HG03457 (cell line): ENCODE results near the gene SAP30BP.

ENCODE experiments used
- ATAC-seq: cut with Tn5 transposase; IDR thresholded peaks from one replicate; pipeline ENCODE4 v1.9.1; 2021; ENCODE audit warnings: moderate number of reproducible peaks; ENCODE audit not compliant: unreplicated experiment

The SAP30BP gene

GRCh38 chr17:75666959-75667790 is at the start of gene SAP30BP, which contains the start of gene RECQL5:
Gene SAP30BP (plus strand): TSS chr17:75667338. CDS start chr17:75667373, 35 bp downstream.
Gene RECQL5 (minus strand): TSS chr17:75667154. CDS start chr17:75666557, 597 bp downstream.
- peak; percentile 66 for ATAC-seq

- ATAC-seq: no peak
Measured at GRCh38 chr17:75617675-75618074, 49.5 kb upstream of the SAP30BP start.

- ATAC-seq: no peak
Measured at GRCh38 chr17:75619506-75620431, 47.4 kb upstream of the SAP30BP start.

- no peak for ATAC-seq
Measured at GRCh38 chr17:75621489-75621888, 45.6 kb upstream of the SAP30BP start.

- ATAC-seq: no peak
Measured at GRCh38 chr17:75622076-75622475, 45.1 kb upstream of the SAP30BP start.

- ATAC-seq: no peak
Measured at GRCh38 chr17:75622771-75623273, 44.3 kb upstream of the SAP30BP start.

- ATAC-seq: no peak
Measured at GRCh38 chr17:75623386-75623785, 43.8 kb upstream of the SAP30BP start.

GRCh38 chr17:75624021-75624420 is 43.1 kb upstream of the SAP30BP start:
- ATAC-seq: no peak

GRCh38 chr17:75624714-75625345 is 42.3 kb upstream of the SAP30BP start:
- ATAC-seq: no peak

- no peak for ATAC-seq
Measured at GRCh38 chr17:75625813-75626486, 41.2 kb upstream of the SAP30BP start.

GRCh38 chr17:75626496-75627038 is 40.6 kb upstream of the SAP30BP start:
- ATAC-seq: no peak

- ATAC-seq: no peak
Measured at GRCh38 chr17:75627094-75627493, 40.0 kb upstream of the SAP30BP start.

GRCh38 chr17:75628425-75628824 is 38.7 kb upstream of the SAP30BP start:
- no peak for ATAC-seq

- ATAC-seq: no peak
Measured at GRCh38 chr17:75629157-75629556, 38.0 kb upstream of the SAP30BP start.

GRCh38 chr17:75630071-75630917 is 36.8 kb upstream of the SAP30BP start:
- ATAC-seq: no peak

GRCh38 chr17:75631353-75631752 is 35.8 kb upstream of the SAP30BP start:
- no peak for ATAC-seq

GRCh38 chr17:75632428-75632827 is 34.7 kb upstream of the SAP30BP start:
- no peak for ATAC-seq

GRCh38 chr17:75632863-75633485 is 34.2 kb upstream of the SAP30BP start, which contains the start of gene SMIM5:
Gene SMIM5 (plus strand): TSS chr17:75633434. CDS start chr17:75640202, 6,768 bp downstream.
- no peak for ATAC-seq
